PC-3 (cell line): ENCODE data around the gene CAPZB.

ENCODE experiments used
- EZH2 ChIP-seq: fragments of 300-600 bp; sonication (generic); IDR thresholded peaks from one replicate; pipeline ENCODE4 v1.6.1; 2017; ENCODE audit warnings: antibody characterized with exemption, mild to moderate bottlenecking, low read length; ENCODE audit not compliant: unreplicated experiment
- EZH2phosphoT487 ChIP-seq: fragments of 300-600 bp; sonication (generic); IDR thresholded peaks from 2 replicates; pipeline ENCODE4 v1.6.1; 2018; ENCODE audit warnings: mild to moderate bottlenecking, antibody characterized with exemption, low read length, borderline replicate concordance
- TF ChIP-seq, protein P1 (sequence below): fragments of 300-600 bp; sonication (generic); conservative IDR thresholded peaks from 2 replicates; pipeline ENCODE4 v1.5.1; 2017; ENCODE audit warnings: antibody characterized with exemption, low read depth, mild to moderate bottlenecking, low read length

GRCh38 chr1:19392221-19392620, 93.1 kb downstream of the CAPZB start:
- TF ChIP-seq, protein P1, sequence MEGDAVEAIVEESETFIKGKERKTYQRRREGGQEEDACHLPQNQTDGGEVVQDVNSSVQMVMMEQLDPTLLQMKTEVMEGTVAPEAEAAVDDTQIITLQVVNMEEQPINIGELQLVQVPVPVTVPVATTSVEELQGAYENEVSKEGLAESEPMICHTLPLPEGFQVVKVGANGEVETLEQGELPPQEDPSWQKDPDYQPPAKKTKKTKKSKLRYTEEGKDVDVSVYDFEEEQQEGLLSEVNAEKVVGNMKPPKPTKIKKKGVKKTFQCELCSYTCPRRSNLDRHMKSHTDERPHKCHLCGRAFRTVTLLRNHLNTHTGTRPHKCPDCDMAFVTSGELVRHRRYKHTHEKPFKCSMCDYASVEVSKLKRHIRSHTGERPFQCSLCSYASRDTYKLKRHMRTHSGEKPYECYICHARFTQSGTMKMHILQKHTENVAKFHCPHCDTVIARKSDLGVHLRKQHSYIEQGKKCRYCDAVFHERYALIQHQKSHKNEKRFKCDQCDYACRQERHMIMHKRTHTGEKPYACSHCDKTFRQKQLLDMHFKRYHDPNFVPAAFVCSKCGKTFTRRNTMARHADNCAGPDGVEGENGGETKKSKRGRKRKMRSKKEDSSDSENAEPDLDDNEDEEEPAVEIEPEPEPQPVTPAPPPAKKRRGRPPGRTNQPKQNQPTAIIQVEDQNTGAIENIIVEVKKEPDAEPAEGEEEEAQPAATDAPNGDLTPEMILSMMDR, result no peak
- TF ChIP-seq EZH2 (no peak), EZH2phosphoT487 (no peak)
